Smooth muscle cell of bladder (primary cell): ENCODE results near the gene KRTAP13-3. TPM values are rescaled to one million over a fixed set of nuclear protein-coding genes. Genes with fewer than 3 reads are reported as not detected.

Source experiments
- total RNA-seq: library from RNA; depleted of rRNA; stranded (reverse); fragments of >200 nt; gene quantifications from 2 replicates; pipeline ENCODE4 v1.2.3, GENCODE V29; 2014

KRTAP13-3 gene, protein sequence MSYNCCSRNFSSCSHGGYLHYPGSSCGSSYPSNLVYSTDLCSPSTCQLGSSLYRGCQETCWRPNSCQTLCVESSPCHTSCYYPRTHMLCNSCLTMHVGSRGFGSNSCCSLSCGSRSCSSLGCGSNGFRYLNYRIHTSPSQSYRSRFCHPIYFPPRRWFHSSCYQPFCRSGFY
- not detected in 2 replicates for total RNA-seq

DNA sequence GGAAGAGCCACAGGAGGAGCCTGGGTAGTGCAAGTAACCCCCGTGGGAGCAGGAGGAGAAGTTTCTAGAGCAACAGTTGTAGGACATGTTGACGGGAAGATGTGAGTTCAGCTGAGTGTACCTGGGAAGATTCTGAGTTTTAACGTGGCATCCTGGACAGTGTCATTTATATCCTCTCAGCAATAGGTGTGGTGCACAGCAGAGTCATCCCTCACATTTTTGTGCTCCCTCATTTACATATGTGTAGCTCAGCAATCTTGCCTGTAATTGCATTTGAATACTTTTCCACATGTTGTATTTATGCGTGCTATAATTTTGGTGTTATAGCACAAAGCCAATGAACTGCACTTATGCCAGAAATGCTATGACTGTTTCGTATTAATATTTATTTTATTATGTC lies at the start of gene KRTAP13-3:
TSS of gene KRTAP13-3 (minus strand) at position 101 of the 400 bp plus-strand sequence. CDS start at position 87, 14 bp downstream.

DNA sequence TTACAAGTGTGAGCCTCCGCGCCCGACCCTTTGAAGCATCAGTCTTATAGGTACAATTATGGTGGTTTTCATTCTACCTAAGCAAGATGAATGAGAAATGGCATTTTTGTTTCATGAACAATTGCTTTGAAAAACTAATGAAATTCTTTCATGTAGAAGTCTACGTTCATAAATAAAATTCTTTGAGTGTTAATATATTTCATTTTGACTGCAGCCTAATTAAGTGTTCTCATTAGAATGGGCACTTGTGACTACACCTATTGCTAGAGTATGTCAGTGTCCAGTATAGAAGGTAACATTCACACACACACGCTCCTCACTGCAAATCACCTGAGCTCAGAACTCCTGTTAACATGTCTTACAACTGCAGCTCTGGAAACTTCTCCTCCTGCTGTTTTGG lies 14.2 kb upstream of the KRTAP13-3 start, which contains the start of gene KRTAP15-1:
TSS of gene KRTAP15-1 (plus strand) at position 301 of the 400 bp plus-strand sequence. CDS start at position 354, 53 bp downstream.

DNA sequence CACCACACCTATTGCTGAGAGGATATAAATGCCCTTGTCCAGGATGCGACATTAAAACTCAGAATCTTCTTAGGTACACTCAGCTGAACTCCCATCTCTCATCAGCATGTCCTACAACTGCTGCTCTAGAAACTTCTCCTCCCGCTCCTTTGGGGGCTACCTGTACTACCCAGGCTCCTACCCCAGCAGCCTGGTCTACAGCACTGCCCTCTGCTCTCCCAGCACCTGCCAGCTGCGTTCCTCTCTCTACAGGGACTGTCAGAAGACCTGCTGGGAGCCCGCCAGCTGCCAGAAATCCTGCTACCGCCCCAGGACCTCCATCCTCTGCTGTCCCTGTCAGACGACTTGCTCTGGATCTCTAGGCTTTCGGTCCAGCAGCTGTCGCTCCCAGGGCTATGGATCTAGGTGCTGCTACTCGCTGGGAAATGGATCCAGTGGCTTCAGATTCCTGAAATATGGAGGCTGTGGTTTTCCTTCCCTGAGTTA lies 4.5 kb upstream of the KRTAP13-3 start, which contains the start of gene KRTAP13-4:
TSS of gene KRTAP13-4 (plus strand) at position 51 of the 486 bp plus-strand sequence. CDS start at position 107, 56 bp downstream.

DNA sequence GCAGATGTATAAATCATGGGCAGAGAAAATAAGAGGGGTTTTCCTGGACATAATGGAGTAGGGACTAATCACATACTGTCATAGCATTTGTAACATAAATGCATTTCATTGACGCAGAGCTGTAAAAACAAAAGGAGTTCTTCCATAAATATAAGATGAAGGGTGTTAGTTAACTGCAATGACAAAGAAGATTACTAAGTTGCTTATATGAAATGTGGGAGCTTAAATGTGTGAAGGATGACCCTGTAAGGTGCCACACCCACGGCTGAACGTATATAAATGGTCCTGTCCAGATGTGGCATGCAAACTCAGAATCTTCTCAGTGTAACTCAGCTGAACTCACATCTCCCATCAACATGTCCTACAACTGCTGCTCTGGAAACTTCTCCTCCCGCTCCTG lies 30.0 kb downstream of the KRTAP13-3 start, which contains the start of gene KRTAP13-1:
TSS of gene KRTAP13-1 (plus strand) at position 301 of the 400 bp plus-strand sequence. CDS start at position 357, 56 bp downstream.

Other genes starting within 250 kb of the KRTAP13-3 start
- not detected in 2 replicates for gene CLDN8, start 209.8 kb downstream of the KRTAP13-3 start, total RNA-seq
- gene KRTAP24-1, start 143.0 kb downstream of the KRTAP13-3 start, total RNA-seq = not detected in 2 replicates
- not detected in 2 replicates for gene KRTAP25-1, start 136.4 kb downstream of the KRTAP13-3 start, total RNA-seq
- not detected in 2 replicates for gene KRTAP26-1, start 105.6 kb downstream of the KRTAP13-3 start, total RNA-seq
- not detected in 2 replicates for gene KRTAP27-1, start 88.2 kb downstream of the KRTAP13-3 start, total RNA-seq
- gene KRTAP23-1, start 77.3 kb downstream of the KRTAP13-3 start, total RNA-seq = not detected in 2 replicates
- gene KRTAP13-2, start 53.7 kb downstream of the KRTAP13-3 start, total RNA-seq = not detected in 2 replicates
- not detected in 2 replicates for gene KRTAP13-1, start 29.9 kb downstream of the KRTAP13-3 start, total RNA-seq
- not detected in 2 replicates for gene KRTAP13-4, start 4.3 kb upstream of the KRTAP13-3 start, total RNA-seq
- not detected in 2 replicates for gene KRTAP15-1, start 14.3 kb upstream of the KRTAP13-3 start, total RNA-seq
- not detected in 2 replicates for gene KRTAP19-1, start 54.4 kb upstream of the KRTAP13-3 start, total RNA-seq
- not detected in 2 replicates for gene KRTAP19-2, start 61.5 kb upstream of the KRTAP13-3 start, total RNA-seq
- gene KRTAP19-3, start 66.1 kb upstream of the KRTAP13-3 start, total RNA-seq = not detected in 2 replicates
- gene KRTAP19-4, start 71.2 kb upstream of the KRTAP13-3 start, total RNA-seq = not detected in 2 replicates
- not detected in 2 replicates for gene KRTAP19-5, start 76.2 kb upstream of the KRTAP13-3 start, total RNA-seq
- gene KRTAP19-6, start 115.9 kb upstream of the KRTAP13-3 start, total RNA-seq = not detected in 2 replicates
- gene KRTAP19-7, start 135.4 kb upstream of the KRTAP13-3 start, total RNA-seq = not detected in 2 replicates
- not detected in 2 replicates for gene KRTAP22-2, start 164.5 kb upstream of the KRTAP13-3 start, total RNA-seq
- gene KRTAP6-3, start 166.5 kb upstream of the KRTAP13-3 start, total RNA-seq = not detected in 2 replicates
- gene KRTAP6-2, start 173.0 kb upstream of the KRTAP13-3 start, total RNA-seq = not detected in 2 replicates
- not detected in 2 replicates for gene KRTAP22-1, start 175.2 kb upstream of the KRTAP13-3 start, total RNA-seq
- not detected in 2 replicates for gene KRTAP6-1, start 188.0 kb upstream of the KRTAP13-3 start, total RNA-seq
- gene KRTAP20-1, start 190.5 kb upstream of the KRTAP13-3 start, total RNA-seq = not detected in 2 replicates
- gene KRTAP20-4, start 194.7 kb upstream of the KRTAP13-3 start, total RNA-seq = not detected in 2 replicates
- not detected in 2 replicates for gene KRTAP20-2, start 209.3 kb upstream of the KRTAP13-3 start, total RNA-seq
- not detected in 2 replicates for gene KRTAP20-3, start 216.9 kb upstream of the KRTAP13-3 start, total RNA-seq